ENCODE measurements around the gene AOX1.
"Not testable (repeated sequence)": the region's sequence is repeated elsewhere in the genome, so short reads cannot be mapped to it uniquely, and the experiment has no call there.

Gene AOX1

GRCh38 chr2:200670313-200670712, 84.5 kb downstream of the AOX1 start:
- no peak for DNase-seq

GRCh38 chr2:200670751-200671150, 84.9 kb downstream of the AOX1 start:
- DNase-seq = no peak

DNA sequence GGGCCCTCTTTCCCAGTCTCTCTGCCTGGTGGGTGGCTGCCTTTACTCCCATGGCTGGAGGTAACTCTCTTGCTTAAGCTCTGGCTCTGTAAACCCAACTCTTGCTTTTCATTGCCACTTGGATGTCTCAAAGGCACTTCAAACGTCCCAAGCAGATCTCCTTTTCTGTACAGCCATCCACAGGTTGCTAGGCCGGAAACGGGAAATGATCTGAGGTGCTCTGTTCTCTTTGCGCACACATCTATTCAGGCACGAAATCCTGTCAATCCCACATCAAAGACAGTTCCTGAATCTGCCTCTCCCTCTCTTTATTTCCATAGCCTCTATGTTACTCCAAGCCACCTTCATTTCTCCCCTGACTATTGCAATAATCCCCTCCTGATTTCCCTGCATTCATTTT, 87.4 kb downstream of the AOX1 start:
- DNase-seq = no peak

DNA sequence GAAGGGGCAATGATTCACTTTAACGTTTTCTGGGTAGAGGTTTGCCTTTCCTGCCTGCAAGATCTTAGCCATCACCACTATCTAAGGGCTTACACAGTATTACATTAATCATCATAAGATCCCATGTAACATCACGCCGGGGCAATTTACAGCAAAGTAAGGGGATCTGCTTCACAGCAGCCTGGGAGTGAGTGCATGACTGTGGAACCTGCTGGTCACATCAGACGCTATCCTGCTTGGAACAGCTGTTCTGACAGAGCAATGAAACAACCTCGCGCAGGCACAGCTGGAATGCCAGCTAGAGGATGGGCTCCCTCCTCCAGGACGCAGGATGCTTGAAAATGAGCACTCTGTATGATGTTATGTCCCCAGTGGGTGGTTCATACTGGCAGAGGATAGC, 89.0 kb downstream of the AOX1 start:
- no peak for DNase-seq

GRCh38 chr2:200677171-200677570, 91.4 kb downstream of the AOX1 start:
- no peak for DNase-seq

- no peak for DNase-seq
These were observed 92.1 kb downstream of the AOX1 start for GRCh38 chr2:200677721-200678532.

DNA sequence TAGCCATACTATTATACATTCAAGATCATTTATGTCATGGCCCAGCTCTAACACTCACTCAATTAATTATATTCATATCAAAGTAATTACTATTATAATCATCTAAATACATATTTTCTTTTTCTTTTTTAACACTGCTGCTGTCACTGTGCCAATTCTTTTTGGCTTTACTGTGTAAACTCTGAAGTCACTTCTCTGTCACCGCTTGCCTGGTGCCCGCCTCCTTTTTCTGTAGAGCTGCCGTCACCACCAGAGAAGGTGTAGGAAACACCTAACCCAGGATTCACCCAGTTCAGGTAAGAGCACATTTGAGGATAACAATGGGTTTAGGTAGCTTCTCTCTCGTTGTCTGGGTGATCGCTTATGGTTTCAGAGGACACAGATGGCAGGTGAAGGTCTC, 93.3 kb downstream of the AOX1 start:
- no peak for DNase-seq

GRCh38 chr2:200679535-200679934, 93.7 kb downstream of the AOX1 start:
- no peak for DNase-seq

DNA sequence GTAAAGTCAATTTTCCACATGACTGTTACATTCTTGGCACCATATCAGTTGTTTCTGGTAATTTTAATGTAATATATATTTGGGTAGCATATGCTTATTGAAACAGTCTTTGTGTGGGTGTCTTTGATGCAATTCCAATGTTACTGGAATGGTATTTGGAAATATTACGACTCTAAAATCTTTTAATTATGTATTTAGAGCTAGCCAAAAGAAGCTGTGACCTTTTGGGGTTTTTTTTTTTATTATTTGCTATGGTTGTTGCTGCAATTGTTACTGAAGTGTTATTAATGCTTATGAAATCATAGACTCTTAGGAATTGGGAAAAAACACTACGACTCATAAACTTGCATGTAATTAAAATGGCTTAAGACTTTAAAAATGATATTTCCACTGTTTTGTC, 95.9 kb downstream of the AOX1 start:
- no peak for DNase-seq

DNA sequence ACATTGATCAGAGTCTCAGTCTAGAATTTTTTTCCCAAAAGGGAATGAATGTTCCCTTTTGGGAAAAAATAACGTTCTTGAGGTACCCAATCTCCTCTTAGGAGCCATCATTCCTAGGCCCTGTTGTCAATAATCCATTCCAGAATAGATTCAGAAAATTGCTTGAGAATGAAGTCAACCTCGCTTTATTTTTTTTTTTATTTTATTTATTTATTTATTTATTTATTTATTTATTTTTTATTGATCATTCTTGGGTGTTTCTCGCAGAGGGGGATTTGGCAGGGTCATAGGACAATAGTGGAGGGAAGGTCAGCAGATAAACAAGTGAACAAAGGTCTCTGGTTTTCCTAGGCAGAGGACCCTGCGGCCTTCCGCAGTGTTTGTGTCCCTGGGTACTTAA, 96.6 kb downstream of the AOX1 start:
- not testable (repeated sequence) for DNase-seq

DNA sequence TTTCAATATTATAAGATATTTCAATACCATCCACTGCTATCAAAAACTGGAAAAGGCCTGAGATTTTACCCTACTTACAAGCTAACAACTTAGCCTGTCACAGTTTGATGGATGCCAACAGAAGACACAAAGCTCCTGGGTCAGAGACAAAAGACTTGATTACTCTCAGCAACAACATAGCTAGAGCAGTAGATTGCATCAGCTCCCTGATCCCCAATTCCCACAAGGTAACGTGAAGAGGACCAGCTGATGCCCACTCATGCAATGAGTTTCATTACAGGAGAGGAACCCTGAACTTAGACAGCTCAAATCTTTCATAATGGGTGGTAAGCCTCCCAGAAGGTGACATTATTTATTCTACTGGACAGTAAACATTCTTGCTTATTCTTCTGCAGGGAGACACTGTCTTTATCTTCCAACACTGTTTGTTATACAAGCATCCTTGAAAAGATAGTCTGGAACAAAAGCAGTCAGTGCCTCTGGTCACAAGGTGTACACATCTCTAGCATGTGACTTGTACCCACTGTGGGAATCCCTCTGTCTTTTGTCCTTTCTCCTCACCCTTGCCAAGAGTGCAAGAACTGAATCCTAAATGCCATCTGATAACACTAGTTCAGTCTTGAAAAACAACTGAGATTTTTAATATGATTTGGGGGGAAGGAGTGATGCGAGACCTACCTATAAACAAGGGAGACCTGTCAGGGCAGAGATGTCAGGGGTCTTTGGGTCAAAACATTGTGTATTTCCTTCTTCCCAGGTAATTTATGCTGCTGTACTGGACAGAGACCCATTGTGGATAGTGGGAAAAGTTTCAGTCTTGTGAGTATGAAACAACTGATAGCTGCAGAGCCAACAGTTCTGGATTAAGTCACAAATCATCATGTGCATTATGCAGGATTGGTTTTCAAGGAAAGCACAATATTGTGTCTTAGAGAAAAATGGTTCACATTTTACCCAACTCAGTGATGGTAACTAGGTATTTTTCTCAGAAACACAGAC, 102.4 kb downstream of the AOX1 start:
- DNase-seq = no peak

- DNase-seq = no peak
These were observed 103.3 kb downstream of the AOX1 start for GRCh38 chr2:200689115-200689514.

DNA sequence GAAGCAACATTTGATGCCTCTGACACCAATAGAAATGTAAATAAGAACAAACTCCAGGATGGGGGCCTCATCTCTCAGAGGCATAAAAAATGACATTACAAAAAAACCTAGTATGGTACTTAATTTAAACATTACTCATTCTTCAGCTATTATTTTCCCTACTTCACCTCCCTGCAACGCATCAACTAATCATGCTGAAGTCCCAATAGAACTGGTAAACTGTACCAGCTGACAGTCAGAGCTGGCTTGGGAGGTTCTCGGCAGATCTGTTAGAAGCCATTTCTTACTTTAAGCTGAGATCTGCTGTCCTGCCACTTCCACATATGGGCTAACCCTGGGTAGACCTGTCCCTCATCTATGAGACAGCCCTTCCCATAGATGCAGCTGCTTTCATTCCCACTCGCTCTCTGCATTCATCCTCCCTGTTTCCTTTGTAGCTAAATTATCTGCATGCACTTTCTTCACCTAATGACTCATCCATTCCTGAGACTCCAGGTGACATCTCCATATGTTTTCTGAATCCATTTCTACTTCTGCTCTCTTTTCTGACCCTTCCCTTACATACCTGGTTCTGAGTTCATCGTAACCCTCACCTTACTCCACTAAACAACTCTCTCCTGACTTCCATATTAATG, 108.1 kb downstream of the AOX1 start:
- no peak for DNase-seq

DNA sequence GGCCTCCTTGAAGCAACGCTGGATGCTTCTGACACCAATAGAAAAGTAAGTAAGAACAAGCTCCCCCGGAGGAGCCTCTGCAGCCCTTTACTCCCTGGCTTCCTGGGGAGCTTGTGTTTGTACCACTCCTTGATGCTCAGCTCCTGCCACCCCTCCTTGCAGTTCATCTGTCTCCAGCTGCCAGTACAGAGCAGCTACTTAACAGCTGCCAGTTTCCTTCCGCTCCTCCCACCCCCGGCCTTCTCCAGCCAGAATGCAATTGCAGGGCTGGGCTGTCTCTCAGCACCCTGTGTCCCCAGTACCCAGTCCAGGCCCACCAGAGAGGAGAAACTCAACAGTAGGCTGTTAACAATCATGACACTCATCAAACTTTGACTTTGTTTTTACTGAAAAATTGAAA, 109.4 kb downstream of the AOX1 start:
- DNase-seq = no peak

DNA sequence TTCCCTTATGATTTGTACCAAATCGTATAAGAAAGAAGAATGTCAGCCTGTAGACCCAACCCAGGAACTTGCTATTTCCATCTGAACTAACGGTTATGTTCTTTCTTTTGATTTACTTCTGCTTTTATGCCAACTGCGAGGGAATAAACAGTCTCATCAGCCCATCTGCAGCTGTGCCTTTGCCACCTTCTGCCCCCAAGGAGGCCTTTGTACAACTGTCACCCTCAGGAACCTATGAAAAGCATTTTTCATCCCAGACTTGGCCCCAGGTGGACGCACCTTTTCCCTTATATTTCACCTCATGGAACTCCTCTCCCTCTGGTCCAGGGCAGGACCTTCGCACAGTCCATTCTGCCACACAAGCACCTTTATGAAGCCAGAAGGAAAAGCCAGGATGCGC, 109.8 kb downstream of the AOX1 start:
- DNase-seq = no peak

DNA sequence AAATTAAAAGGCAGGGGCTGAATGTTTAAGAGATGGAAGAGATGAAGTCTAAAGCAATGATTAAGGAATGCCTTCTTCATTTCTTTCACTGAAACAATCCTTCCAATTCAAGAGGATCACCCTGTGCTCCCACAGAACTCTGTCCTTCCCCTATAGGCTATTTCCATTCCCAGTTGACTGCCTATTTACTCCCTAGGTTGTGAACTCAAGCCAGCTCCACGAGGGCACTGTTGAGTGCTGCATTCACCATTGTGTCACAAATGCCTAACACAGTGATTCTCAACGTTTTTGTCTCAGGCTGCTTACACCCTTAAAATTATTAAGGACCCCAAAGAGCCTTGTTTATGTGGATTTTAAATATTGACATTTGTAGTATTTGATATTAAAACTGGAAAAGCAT, 112.4 kb downstream of the AOX1 start:
- no peak for DNase-seq

DNA sequence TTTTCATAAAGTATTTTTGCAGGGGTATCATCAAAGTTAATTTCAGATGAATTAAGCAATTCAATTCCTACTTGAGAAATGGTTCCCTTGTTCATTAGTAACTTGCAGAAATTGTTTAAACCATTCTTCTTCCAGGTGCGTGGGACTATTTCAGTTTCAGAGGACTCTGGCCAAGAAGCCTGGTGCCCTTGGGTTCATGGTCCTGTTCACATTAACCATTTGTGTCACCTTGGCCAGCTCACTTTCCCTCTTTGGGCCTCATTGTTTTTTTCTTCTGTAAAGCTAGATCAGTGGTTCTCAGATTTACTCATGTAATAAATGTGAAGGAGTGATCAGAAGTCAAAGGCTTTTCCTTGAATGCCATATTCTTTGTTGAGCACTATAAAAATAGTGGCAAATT, 113.5 kb downstream of the AOX1 start:
- no peak for DNase-seq

- DNase-seq = no peak
These were observed 115.0 kb downstream of the AOX1 start for GRCh38 chr2:200700856-200701255.

- no peak for DNase-seq
These were observed 116.2 kb downstream of the AOX1 start for GRCh38 chr2:200702044-200702443.

DNA sequence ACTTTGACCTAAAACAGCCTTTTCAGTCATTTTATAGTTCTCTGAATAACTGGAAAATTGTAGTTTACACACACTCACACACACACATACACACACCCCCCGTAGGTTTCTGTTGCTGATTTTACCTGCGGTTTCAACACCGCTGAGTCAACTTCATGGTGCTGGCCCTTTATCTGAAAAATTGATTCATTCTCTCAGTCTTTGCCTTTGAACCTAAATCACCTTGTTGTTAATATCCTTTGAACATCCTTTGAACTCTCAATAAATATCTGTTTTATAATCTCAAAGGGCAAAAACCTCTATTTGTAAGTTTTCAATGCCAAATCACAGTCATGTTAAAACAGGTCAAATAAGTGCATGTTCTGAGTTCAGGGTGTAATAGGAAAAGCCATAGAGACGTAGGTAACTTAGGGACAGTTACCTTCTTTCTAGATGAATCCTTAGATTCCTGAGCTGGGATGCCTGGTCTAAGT, 116.9 kb downstream of the AOX1 start:
- peak; percentile 67 for DNase-seq

- no peak for DNase-seq
These were observed 117.5 kb downstream of the AOX1 start for GRCh38 chr2:200703127-200703925.

GRCh38 chr2:200703926-200704637, 118.3 kb downstream of the AOX1 start:
- DNase-seq = no peak
